Epithelial cell of proximal tubule (primary cell): ENCODE data around the gene RBM20. TPM values are rescaled to one million over a fixed set of nuclear protein-coding genes. Genes with fewer than 3 reads are reported as not detected.

Experiments
- DNase-seq: peaks from one replicate; pipeline ENCODE4 v3.0.0-alpha.2; 2011; ENCODE audit warnings: low read depth
- H3K4me3 ChIP-seq: 2 replicates; pipeline ENCODE4 v1.5.1; 2011; ENCODE audit warnings: low read depth, mild to moderate bottlenecking, low read length
- total RNA-seq: library from RNA; depleted of rRNA; stranded (reverse); fragments of >200 nt; gene quantifications from 2 replicates; pipeline ENCODE4 v1.2.3, GENCODE V29; 2015
- TF ChIP-seq, protein P1 (sequence below): conservative IDR thresholded peaks from 2 replicates; pipeline ENCODE4 v1.5.1; 2012; ENCODE audit warnings: low read depth, mild to moderate bottlenecking, low read length

The RBM20 gene
- total RNA-seq, 1 donor from 2014 or later, result 0.46 TPM

DNA sequence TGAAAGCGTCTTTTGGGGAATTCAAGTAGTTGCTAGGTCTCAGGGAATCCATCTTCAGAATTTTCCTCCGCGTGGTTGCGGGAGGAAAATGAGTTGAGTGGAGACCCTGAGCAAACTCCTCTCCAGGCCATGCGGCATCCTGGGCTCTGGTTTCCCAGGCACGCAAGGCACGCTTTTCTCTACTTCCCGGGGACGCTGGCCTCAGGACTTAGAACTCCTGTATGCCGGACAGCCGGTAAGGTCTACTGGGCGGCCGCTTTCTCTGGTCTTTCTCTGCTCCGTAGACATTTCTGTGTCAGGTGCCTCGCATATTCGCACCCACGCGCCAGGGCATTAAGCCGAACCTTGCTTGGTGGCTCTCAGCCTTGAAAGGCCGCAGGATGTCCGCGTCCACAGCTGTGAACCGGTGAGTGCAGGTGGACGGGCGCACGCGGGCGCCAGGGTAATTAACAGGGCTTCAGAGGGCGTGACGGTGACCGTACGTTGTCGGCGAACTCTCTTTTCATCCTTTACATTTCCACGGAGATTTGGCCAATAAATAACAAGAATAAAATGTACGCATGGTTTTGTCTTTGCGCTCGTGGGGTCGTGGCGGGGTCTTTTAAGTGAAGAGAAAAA, 992 bp upstream of the RBM20 start:
- TF ChIP-seq, protein P1, sequence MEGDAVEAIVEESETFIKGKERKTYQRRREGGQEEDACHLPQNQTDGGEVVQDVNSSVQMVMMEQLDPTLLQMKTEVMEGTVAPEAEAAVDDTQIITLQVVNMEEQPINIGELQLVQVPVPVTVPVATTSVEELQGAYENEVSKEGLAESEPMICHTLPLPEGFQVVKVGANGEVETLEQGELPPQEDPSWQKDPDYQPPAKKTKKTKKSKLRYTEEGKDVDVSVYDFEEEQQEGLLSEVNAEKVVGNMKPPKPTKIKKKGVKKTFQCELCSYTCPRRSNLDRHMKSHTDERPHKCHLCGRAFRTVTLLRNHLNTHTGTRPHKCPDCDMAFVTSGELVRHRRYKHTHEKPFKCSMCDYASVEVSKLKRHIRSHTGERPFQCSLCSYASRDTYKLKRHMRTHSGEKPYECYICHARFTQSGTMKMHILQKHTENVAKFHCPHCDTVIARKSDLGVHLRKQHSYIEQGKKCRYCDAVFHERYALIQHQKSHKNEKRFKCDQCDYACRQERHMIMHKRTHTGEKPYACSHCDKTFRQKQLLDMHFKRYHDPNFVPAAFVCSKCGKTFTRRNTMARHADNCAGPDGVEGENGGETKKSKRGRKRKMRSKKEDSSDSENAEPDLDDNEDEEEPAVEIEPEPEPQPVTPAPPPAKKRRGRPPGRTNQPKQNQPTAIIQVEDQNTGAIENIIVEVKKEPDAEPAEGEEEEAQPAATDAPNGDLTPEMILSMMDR, result no peak
- peak overlapping the region; percentile 59 for H3K4me3 ChIP-seq
- DNase-seq, result no peak

DNA sequence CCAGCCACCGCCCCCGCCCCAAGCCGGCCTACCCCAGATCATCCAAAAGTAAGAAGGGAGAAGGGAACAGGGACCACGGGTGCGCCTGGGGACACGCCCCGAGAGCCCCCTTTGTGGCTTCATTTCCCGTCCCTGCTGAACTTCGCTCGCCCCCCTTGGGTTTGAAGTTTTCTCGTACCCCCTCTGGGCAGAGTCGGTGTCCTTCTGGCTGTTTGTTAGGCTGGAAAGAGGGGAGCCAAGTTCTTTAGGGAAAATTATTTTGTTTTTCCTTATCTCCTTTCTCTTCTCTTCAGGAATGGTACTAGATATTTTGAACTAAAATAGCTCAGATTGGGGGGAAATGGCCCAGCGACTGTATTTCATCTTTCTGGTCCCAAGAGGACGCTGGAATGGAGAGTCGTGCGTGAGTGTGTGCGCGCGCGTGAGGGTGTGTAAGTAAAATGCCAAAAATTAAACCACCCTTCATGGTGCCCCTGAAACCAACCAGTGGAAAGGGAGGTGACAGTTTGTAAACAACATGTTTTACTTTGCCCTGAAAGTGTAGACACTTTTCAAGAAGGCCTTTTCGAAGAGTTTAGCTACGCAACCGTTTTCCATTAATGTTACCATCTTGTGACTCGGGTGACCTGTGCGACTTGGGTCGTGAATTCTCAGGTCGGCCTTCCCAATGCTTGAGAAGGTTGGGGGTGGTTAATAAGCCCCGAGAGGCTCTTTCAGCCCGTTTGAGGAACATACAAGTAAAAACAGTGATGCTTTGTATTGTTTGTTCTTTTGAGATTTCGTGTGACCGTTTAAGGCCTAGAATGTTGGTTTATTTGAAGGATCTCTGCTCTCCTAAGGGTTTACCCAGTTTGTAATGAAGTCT, 694 bp downstream of the RBM20 start:
- DNase-seq, result no peak
- TF ChIP-seq, protein P1, result no peak
- peak overlapping the region; percentile 59 for H3K4me3 ChIP-seq

DNA sequence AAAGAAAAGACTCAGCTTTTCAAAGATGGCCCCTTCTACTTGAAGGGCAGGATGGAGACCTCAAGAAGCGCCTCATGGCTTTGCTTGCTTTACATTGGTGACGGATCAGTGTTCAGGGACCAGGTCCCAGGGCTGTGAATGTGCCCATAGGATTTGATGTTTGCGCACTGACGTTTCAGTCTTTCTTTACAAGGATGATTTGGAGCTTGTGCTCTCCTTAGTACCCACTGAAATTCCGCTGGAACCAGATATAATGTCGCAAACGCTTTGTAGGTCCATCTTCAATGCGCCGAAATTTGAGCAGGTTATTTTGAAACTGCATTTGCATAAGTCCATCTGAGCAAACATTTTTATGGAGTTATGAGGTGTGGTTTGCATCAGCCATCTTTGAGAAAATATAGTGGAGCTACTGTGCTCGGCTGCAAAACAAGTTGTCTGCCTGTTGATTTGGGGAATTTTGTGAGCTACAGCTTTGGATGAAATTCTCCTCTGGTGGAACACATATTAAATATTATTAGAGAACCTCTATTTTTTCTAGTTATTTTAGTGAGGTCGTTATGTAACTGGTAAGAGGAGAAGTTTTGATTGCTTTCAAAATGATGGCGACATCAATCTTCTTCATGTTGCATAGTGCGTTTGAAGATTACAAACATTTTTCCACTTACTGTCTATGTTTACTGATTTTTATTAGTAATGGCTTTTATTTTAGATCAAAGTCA, 2.4 kb downstream of the RBM20 start:
- TF ChIP-seq, protein P1, result no peak
- no peak for DNase-seq

DNA sequence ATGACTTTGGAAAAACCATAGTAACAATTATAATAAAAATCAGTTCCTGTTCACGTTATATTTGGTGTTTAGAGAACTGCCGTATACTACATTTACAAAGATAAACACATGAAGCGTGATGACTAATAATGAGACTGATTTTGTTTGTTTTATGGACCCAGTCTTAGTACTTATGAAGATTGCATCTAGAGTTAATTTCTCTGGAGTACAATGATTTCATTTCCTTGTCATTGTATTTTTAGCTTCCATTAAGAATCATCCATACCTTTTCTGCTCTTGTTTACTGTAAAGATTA, 2.9 kb downstream of the RBM20 start:
- H3K4me3 ChIP-seq, result no peak overlapping the region
- DNase-seq, result no peak
- TF ChIP-seq, protein P1, result no peak

More for the DNA sequence above, 2.4 kb downstream of the RBM20 start:
- no peak overlapping the region for H3K4me3 ChIP-seq

DNA sequence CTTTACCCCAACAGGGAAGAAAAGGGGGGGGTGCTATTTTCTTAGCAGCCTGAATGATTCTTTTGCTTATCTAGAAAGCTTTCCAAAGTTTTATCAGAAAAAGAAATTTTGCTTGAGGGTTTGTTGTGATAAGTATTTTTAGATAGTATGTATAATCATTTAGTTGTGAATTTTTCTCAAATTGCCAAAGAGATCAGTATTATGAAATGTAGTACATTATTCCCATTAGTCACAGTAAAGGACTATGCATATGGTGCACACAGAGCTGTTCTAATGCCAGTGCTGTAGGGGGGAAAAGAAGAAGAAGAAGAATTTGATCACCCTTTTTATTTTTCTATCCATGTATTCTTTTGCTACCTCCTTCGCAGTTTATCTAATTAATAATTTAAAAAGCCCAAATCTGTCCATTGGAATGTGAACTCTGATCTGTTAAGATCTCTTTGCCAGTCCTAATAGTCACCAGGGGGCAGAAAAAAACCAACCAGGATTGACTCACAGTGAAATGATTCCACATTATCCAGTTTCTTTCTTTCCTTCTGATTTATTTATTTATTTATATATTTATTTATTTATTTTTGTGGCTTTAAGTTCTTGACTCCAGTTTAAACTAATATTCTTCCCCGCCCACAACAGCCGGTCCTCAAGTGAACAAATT, 4.7 kb downstream of the RBM20 start:
- no peak for DNase-seq
- H3K4me3 ChIP-seq, result no peak overlapping the region
- TF ChIP-seq, protein P1, result peak; percentile 39

DNA sequence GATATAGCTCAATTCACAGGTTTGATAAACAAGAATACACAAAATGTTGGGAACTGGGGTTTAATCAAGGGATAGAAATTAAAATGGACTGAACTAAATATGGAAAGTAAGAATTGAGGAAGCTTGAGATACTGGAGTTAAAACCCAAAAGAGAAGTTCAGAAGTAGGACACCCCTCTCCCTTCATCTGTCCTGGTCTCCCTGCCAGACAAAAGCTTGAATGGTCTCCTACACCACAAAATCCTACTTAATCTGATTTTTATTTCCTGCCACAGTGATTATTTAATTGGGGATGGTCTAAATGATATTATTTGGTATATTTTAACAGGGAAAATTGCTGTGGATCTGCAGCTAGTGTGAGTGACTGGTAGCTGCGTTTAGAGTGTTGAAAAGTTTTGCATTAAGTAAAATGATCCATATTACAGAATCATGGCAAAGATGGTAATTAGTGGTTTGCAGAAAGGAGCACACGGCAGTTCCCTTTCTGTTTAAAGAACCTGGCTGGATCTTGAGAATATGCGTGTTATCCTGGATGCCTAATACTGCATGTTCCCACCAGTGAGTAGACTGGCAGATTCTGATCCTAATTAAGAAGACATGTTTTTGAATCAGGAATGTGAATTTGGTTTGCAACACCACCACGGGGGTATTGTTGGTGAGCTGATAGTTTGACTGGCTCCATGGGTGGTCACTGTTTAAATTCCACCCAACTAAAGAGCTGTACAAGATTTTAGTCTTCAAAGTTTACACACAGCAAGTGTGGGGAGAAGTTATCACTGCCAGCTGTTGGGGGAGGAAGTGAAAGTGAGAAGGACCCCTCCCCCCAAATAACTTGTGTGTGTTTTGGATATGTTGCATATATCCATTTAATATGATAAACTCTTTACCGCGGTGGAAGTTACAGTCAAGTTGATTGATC, 5.5 kb downstream of the RBM20 start:
- TF ChIP-seq, protein P1, result no peak
- DNase-seq, result no peak
- H3K4me3 ChIP-seq, result no peak overlapping the region
